ENCODE results near the gene GPR160. TPM values are rescaled to one million over a fixed set of nuclear protein-coding genes. Genes with fewer than 3 reads are reported as not detected.

GPR160 gene
- total and polyA plus RNA-seq, 10 of the 15 experiments (the other 5 are each of a cell fraction or from before 2014, with no cell fraction given) = 1.2 to 57.7 (median 30.9) TPM

DNA sequence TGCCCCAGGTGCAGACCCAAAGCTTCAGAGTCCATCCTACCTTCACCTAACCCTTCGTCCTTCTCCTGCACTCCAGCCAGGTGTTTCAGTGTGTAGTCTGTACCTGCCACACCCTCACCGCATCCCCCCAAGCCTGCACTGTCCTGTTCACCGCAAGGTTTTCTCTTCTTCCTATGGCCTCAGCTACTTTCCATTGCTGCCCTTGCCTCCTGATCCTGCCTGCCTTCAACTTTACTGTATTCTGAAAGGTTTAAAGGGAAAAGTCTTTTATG lies 9.3 kb downstream of the GPR160 start:
- ChIA-PET POLR2A (interaction anchor here (0.7 kb wide), 2 partner anchors 206 to 464 kb away, joined by 3 to 5 read pairs; no protein-coding TSS in a partner anchor), CTCF (no interaction called here), SMC1A (ENCODE audit: uncharacterized antibody, unreplicated experiment) (no interaction called here), RAD21 (ENCODE audit: unreplicated experiment) (no interaction called here)
- Histone ChIP-seq H3K36me3 (ENCODE audit: control insufficient read depth in 2 of 2, insufficient read depth in 2 of 2, low read length in 1 of 2) (peaks cover 0 to 26% of the 10 kb centered on the region in 2 experiments; a peak in 1 of 4 replicates), H3K4me1 (ENCODE audit: control insufficient read depth, insufficient read depth, low read length) (peaks cover 37% of the 10 kb centered on the region), H2AFZ (ENCODE audit: control insufficient read depth, low read depth, low read length) (no peak overlapping the region), H3K27ac (ENCODE audit: control insufficient read depth, insufficient read depth) (peak overlapping the region; percentile 95; the same call in 1 of the 2 replicates), H3K27me3 (replicated peaks in 1 of 2; ENCODE audit: control insufficient read depth in 2 of 2, insufficient read depth in 2 of 2, low read length in 1 of 2) (peaks cover 0 to 4% of the 10 kb centered on the region in 2 experiments; a peak in 2 of 4 replicates), H3K4me3 (no peak overlapping the region), H3K79me2 (ENCODE audit: control insufficient read depth, insufficient read depth, low read length) (peaks cover 68% of the 10 kb centered on the region), H3K9ac (ENCODE audit: control insufficient read depth, insufficient read depth, low read length) (no peak overlapping the region), H3K9me3 (replicated peaks; ENCODE audit: control insufficient read depth, insufficient read depth, low read length) (peaks cover under 1% of the 10 kb centered on the region; the same call in 2 of the 3 replicates), H4K20me1 (ENCODE audit: control insufficient read depth, insufficient read depth) (no peaks in the 10 kb centered on the region), H3K4me2 (ENCODE audit: control insufficient read depth, insufficient read depth) (peak overlapping the region; percentile 61; the same call in 1 of the 2 replicates)
- FAIRE-seq (no peak), DNase-seq (ENCODE audit: low read depth, low spot score) (no peak), ATAC-seq (no peak)
- in situ Hi-C loops (cut with MboI) (loop anchor here (25.0 kb wide), 1 partner anchor 910 kb away; no protein-coding TSS in a partner anchor), intact Hi-C loops (cut with micrococcal nuclease; ENCODE audit: unreplicated experiment) (no loop called here)
- TF ChIP-seq SUPT20H (IDR thresholded peaks at IDR 0.05; ENCODE audit: borderline replicate concordance, control insufficient read depth, low read depth, low read length) = no peak
- TF ChIP-seq ZSCAN29 (IDR thresholded peaks at IDR 0.05) = no peak
- TF ChIP-seq TCF7 (IDR thresholded peaks at IDR 0.05; ENCODE audit: borderline replicate concordance) = no peak
- BruUV-seq (replicated peaks) = no TSS peak
- 82% methylated on average over 3 of the region's 3 CpGs for WGBS (ENCODE audit: insufficient coverage, insufficient replicate concordance, low lambda C conversion rate, missing lambda C conversion rate)

DNA sequence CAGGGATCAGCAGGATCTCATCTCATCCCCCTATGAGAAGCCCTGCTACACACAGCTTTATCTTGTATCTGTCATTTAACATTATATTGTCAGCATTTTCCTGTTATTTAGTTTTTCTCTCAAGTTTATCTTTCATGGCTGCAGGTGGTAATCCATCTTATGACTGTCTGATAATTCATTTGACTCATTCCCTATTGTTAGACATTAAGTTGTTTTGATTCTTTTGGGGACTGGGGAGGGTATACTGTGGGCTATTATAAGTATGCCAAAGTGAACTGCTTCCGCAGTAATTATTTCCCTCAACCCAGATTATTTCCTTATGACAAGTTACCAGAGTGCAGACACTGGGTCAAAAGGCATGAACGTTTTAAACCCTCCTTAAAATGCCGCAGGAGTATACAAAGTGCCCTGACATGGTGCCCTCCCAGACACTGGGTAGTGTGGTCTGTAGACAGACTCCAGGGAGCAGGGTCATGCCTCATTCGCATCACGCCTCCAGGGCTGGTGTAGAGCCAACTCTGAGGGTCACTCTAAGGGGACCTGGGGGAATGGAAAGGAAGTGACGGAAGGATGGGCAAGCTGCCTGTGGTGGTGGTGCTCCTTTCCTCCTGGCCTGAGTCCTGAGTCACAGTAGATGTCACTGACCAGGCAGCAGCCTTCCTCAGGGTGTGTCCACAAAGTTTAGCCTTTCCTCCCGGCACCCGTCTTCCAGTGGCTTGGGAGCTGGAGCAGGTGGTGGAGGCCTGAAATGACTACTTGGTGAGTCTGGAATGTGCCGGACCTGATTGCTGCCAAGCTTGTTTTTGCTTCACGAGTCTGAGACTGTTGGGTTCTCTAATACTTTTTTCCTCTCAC lies 11.6 kb downstream of the GPR160 start:
- H3K9ac ChIP-seq (ENCODE audit: control insufficient read depth, insufficient read depth, low read length) = no peak overlapping the region
- 52% methylated on average over 10 of the region's 10 CpGs for WGBS (ENCODE audit: insufficient coverage, insufficient replicate concordance, low lambda C conversion rate, missing lambda C conversion rate)
- FAIRE-seq (no peak), ATAC-seq (no peak), DNase-seq (ENCODE audit: low read depth, low spot score) (no peak)
- SMC1A ChIA-PET (ENCODE audit: uncharacterized antibody, unreplicated experiment) = no interaction called here
- no peak overlapping the region for H3K4me3 ChIP-seq
- RAD21 ChIA-PET (ENCODE audit: unreplicated experiment) = no interaction called here
- H3K27me3 ChIP-seq (replicated peaks in 1 of 2; ENCODE audit: control insufficient read depth in 2 of 2, insufficient read depth in 2 of 2, low read length in 1 of 2) = peaks cover 0 to 4% of the 10 kb centered on the region in 2 experiments; a peak in 2 of 4 replicates
- H3K27ac ChIP-seq (ENCODE audit: control insufficient read depth, insufficient read depth) = no peak overlapping the region
- H3K79me2 ChIP-seq (ENCODE audit: control insufficient read depth, insufficient read depth, low read length) = peaks cover 77% of the 10 kb centered on the region
- intact Hi-C loops (cut with micrococcal nuclease; ENCODE audit: unreplicated experiment) (no loop called here), in situ Hi-C loops (cut with MboI) (loop anchor here (25.0 kb wide), 1 partner anchor 912 kb away; no protein-coding TSS in a partner anchor)
- peaks cover 3% of the 10 kb centered on the region for H3K9me3 ChIP-seq (replicated peaks; ENCODE audit: control insufficient read depth, insufficient read depth, low read length)
- no peak overlapping the region for H2AFZ ChIP-seq (ENCODE audit: control insufficient read depth, low read depth, low read length)
- no peaks in the 10 kb centered on the region for H4K20me1 ChIP-seq (ENCODE audit: control insufficient read depth, insufficient read depth)
- POLR2A ChIA-PET = interaction anchor here (0.7 kb wide), 1 partner anchor 222 kb away, joined by 4 read pairs; no protein-coding TSS in a partner anchor
- CTCF ChIA-PET = interaction anchor here (0.6 kb wide), 1 partner anchor 29 kb away, joined by 3 read pairs; no protein-coding TSS in a partner anchor
- BruUV-seq (replicated peaks) = no TSS peak
- H3K4me1 ChIP-seq (ENCODE audit: control insufficient read depth, insufficient read depth, low read length) = peaks cover 31% of the 10 kb centered on the region
- peaks cover 0 to 27% of the 10 kb centered on the region in 2 experiments; a peak in 1 of 4 replicates for H3K36me3 ChIP-seq (ENCODE audit: control insufficient read depth in 2 of 2, insufficient read depth in 2 of 2, low read length in 1 of 2)
- H3K4me2 ChIP-seq (ENCODE audit: control insufficient read depth, insufficient read depth) = no peak overlapping the region
- no peak for TF ChIP-seq MTA3 (IDR thresholded peaks at IDR 0.05; ENCODE audit: borderline replicate concordance, low read length)
- TF ChIP-seq TBL1XR1 (IDR thresholded peaks at IDR 0.05; ENCODE audit: low read depth, low read length) = no peak
- no peak for TF ChIP-seq TCF12 (IDR thresholded peaks at IDR 0.05; ENCODE audit: low read depth, low read length)
- TF ChIP-seq NFYB (IDR thresholded peaks at IDR 0.05; ENCODE audit: insufficient read depth, low read depth, low read length) = no peak
- no peak for TF ChIP-seq ZNF207 (IDR thresholded peaks at IDR 0.05; ENCODE audit: borderline replicate concordance)
- TF ChIP-seq MTA2 (IDR thresholded peaks at IDR 0.05; ENCODE audit: low read depth) = no peak
- no peak for TF ChIP-seq HDGF (IDR thresholded peaks at IDR 0.05)
- no peak for TF ChIP-seq ZZZ3 (IDR thresholded peaks at IDR 0.05; ENCODE audit: control insufficient read depth, insufficient read length, low read depth)
- TF ChIP-seq YBX1 (IDR thresholded peaks at IDR 0.05) = no peak
- TF ChIP-seq MEF2B (IDR thresholded peaks at IDR 0.05; ENCODE audit: partially characterized antibody, poor library complexity, severe bottlenecking) = no peak
- TF ChIP-seq RBBP5 (conservative IDR thresholded peaks at IDR 0.05) = no peak
- TF ChIP-seq HCFC1 (IDR thresholded peaks at IDR 0.05; ENCODE audit: low read length) = no peak
- no peak for TF ChIP-seq KDM1A (IDR thresholded peaks at IDR 0.05; ENCODE audit: borderline replicate concordance)
- TF ChIP-seq, protein P1, sequence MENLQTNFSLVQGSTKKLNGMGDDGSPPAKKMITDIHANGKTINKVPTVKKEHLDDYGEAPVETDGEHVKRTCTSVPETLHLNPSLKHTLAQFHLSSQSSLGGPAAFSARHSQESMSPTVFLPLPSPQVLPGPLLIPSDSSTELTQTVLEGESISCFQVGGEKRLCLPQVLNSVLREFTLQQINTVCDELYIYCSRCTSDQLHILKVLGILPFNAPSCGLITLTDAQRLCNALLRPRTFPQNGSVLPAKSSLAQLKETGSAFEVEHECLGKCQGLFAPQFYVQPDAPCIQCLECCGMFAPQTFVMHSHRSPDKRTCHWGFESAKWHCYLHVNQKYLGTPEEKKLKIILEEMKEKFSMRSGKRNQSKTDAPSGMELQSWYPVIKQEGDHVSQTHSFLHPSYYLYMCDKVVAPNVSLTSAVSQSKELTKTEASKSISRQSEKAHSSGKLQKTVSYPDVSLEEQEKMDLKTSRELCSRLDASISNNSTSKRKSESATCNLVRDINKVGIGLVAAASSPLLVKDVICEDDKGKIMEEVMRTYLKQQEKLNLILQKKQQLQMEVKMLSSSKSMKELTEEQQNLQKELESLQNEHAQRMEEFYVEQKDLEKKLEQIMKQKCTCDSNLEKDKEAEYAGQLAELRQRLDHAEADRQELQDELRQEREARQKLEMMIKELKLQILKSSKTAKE (IDR thresholded peaks at IDR 0.05; ENCODE audit: low read depth, poor library complexity, severe bottlenecking) = no peak
